ENCODE measurements around the gene ANKRD13A.

ANKRD13A gene

DNA sequence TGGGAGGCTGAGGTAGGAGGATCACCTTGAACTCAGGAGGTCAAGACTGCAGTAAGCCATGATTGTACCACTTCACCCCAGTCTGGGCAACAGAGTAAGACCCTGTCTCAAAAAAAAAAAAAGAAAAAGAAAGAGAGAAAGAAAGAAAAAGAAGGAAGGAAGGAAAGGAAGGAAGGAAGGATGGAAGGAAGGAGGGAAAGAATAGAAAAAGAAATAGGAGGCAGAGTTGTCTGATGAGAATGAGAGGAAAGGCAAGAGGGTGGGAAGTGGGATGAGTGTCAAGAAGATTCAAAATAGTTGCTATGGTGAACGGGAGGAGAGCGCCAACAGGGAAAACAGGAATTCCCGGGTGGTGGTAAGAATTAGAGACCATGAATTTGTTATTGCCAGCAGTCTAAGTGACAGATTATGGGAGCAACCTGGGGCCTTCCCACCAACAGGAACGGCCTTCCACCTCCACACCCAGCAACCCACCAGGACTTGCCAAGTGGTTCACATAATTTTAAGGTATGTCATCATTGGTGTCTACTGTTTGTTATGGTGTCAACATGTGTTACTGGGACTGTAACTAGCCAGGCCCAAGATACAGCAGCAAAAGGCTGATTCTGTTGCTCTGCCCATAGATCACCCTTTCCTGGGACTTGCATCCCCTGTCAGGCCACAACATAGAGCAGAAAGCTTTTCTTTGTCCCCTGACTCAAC, 85.2 kb downstream of the ANKRD13A start:
- no peak for DNase-seq

DNA sequence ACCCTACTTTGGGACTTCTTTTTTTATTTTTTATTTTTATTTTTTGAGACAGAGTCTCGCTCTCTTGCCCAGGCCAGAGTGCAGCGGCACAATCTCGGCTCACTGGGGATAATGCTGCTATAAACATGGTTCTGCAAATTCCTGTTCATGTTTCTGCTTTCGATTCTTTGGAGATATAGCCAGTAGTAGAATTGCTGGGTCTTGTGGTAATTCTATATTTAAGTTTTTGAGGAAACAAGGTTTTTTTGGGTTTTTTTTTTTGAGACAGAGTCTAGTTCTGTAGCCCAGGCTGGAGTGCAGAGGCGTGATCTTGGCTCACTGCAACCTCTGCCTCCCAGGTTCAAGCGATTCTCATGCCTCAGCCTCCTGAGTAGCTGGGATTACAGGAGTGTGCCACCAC, 89.0 kb downstream of the ANKRD13A start:
- DNase-seq, result peak; percentile 69 to 89

- peak; percentile 66 to 78 for DNase-seq
Measured at GRCh38 chr12:110088936-110089335, 89.7 kb downstream of the ANKRD13A start.

Measured in inflammatory macrophage (primary cell).